Ovary (tissue), 3 donors: Measurements from ENCODE around the gene SNRPB.

Source experiments
- EP300 ChIP-seq: sonication (generic); formaldehyde crosslinking; IDR thresholded peaks from one replicate; pipeline ENCODE4 v1.6.1; 2017; ENCODE audit warnings: antibody characterized with exemption
- TF ChIP-seq, protein P1 (sequence below), 3 donors: fragments of 450-650 bp in 2 of 3; fragments of 200-600 bp in 1 of 3; IDR thresholded peaks; one replicate each; pipeline versions ENCODE4 v1.5.1 to v1.8.0; 2016 to 2022; ENCODE audit warnings: antibody characterized with exemption in 3 of 3, mild to moderate bottlenecking in 1 of 3
- donor health status: DM: no; HTN: no; CAD: no.

DNA sequence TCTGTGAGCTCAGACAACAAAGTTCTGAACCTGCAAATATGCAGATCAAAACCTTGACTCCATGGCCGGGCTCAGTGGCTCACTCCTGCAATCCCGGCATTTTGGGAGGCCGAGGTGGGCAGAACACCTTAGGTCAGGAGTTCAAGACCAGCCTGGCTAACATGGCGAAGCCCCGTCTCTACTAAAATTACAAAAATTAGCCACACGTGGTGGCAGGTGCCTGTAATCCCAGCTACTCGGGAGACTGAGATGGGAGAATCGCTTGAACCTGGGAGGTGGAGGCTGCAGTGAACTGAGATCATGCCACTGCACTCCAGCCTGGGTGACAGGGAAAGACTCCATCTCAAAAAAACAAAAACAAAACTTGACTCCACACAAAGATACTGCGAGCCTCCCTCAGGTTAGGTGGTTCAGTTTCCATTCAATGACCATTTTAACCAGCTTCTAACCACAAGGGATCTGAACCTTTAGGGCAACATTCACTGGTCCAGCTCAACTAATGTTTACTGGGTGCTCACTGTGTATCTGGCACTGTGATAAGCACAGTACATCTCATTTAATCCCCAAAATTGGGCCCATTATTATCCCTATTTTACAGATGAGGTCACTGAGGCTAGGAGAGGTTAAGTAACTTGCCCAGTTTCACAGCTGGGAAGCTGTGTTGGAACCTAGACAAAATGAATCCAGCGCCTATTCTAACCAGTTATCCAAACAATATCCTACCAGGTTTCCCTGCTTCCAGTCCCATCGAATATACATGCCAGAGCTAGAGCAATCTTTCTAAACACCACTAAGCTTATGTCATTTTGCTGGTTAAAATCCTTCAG is 1.8 kb downstream of the SNRPB start:
- TF ChIP-seq EP300 = no peak
- TF ChIP-seq, protein P1, sequence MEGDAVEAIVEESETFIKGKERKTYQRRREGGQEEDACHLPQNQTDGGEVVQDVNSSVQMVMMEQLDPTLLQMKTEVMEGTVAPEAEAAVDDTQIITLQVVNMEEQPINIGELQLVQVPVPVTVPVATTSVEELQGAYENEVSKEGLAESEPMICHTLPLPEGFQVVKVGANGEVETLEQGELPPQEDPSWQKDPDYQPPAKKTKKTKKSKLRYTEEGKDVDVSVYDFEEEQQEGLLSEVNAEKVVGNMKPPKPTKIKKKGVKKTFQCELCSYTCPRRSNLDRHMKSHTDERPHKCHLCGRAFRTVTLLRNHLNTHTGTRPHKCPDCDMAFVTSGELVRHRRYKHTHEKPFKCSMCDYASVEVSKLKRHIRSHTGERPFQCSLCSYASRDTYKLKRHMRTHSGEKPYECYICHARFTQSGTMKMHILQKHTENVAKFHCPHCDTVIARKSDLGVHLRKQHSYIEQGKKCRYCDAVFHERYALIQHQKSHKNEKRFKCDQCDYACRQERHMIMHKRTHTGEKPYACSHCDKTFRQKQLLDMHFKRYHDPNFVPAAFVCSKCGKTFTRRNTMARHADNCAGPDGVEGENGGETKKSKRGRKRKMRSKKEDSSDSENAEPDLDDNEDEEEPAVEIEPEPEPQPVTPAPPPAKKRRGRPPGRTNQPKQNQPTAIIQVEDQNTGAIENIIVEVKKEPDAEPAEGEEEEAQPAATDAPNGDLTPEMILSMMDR (IDR thresholded peaks at IDR 0.05) = no peak
